ENCODE results near the gene ZYX. TPM values are rescaled to one million over a fixed set of nuclear protein-coding genes. Genes with fewer than 3 reads are reported as not detected.

Gene ZYX
- total RNA-seq, 1 experiment from 2014 or later: 237 TPM

GRCh38 chr7:143358626-143359025 is 22.5 kb upstream of the ZYX start:
- Histone ChIP-seq H3K79me1 (ENCODE audit: insufficient read depth, low read depth, low read length, poor library complexity, severe bottlenecking) (no peaks in the 10 kb centered on the region), H4K5ac (ENCODE audit: insufficient read length, low read depth, low read length) (no peak overlapping the region), H3K4ac (ENCODE audit: low read depth, low read length) (no peak overlapping the region), H3K4me2 (ENCODE audit: insufficient read depth, insufficient read length, low read length) (no peak overlapping the region), H4K91ac (ENCODE audit: insufficient read length, low read depth, low read length) (no peak overlapping the region), H4K8ac (replicated peaks; ENCODE audit: insufficient read length, low read depth, low read length) (no peak overlapping the region), H3K4me1 (ENCODE audit: insufficient read depth, low read length) (no peaks in the 10 kb centered on the region), H3K14ac (ENCODE audit: insufficient read depth, low read length) (no peak overlapping the region), H3K56ac (ENCODE audit: insufficient read length, low read depth, low read length) (no peak overlapping the region), H2BK15ac (ENCODE audit: low read depth, low read length) (no peak overlapping the region), H3K9me3 (ENCODE audit: control insufficient read depth, low read depth, low read length) (no peaks in the 10 kb centered on the region), H2AK5ac (ENCODE audit: insufficient read length, low read length) (no peak overlapping the region), H3K23ac (ENCODE audit: insufficient read length, low read depth, low read length) (no peak overlapping the region), H2BK120ac (ENCODE audit: low read depth, low read length, poor library complexity, severe bottlenecking) (no peak overlapping the region), H3K79me2 (ENCODE audit: insufficient read depth, low read length) (no peaks in the 10 kb centered on the region), H3K27me3 (ENCODE audit: insufficient read depth, low read length) (peaks cover 4% of the 10 kb centered on the region; the same call in 1 of the 2 replicates), H2BK20ac (ENCODE audit: low read depth, low read length, poor library complexity, severe bottlenecking) (no peak overlapping the region), H2BK5ac (ENCODE audit: insufficient read length, low read length) (no peak overlapping the region), H3K27ac (ENCODE audit: insufficient read length, low read depth, low read length) (no peak overlapping the region), H2AFZ (ENCODE audit: low read length) (no peak overlapping the region), H3K9ac (ENCODE audit: extremely low read depth, insufficient read length, low read length) (no peak overlapping the region), H3K18ac (ENCODE audit: insufficient read length, low read depth, low read length) (no peak overlapping the region), H2BK12ac (ENCODE audit: insufficient read length, low read depth, low read length) (no peak overlapping the region), H3T11ph (ENCODE audit: low read length) (no peak overlapping the region), H4K20me1 (ENCODE audit: control insufficient read depth, insufficient read depth, insufficient read length) (no peaks in the 10 kb centered on the region), H3K23me2 (ENCODE audit: insufficient read length, low read depth, low read length, poor library complexity, severe bottlenecking) (peaks cover 7% of the 10 kb centered on the region)
- WGBS (ENCODE audit: extremely low coverage, insufficient read length, low lambda C conversion rate): no CpG with 5 or more reads among the region's 12 CpGs
- no peak for DNase-seq
- peaks cover 27 to 61% (median 48%) of the 10 kb centered on the region in 3 experiments for H3K36me3 Mint-ChIP-seq (ENCODE audit: insufficient read depth in 1 of 3, low read depth in 3 of 3)
- H3K9me3 Mint-ChIP-seq: no peaks in the 10 kb centered on the region
- H3K27me3 Mint-ChIP-seq (ENCODE audit: low read depth): peaks cover 22% of the 10 kb centered on the region
- peaks cover 17 to 18% of the 10 kb centered on the region in 2 experiments for H3K4me1 Mint-ChIP-seq
- TF ChIP-seq, protein P1, sequence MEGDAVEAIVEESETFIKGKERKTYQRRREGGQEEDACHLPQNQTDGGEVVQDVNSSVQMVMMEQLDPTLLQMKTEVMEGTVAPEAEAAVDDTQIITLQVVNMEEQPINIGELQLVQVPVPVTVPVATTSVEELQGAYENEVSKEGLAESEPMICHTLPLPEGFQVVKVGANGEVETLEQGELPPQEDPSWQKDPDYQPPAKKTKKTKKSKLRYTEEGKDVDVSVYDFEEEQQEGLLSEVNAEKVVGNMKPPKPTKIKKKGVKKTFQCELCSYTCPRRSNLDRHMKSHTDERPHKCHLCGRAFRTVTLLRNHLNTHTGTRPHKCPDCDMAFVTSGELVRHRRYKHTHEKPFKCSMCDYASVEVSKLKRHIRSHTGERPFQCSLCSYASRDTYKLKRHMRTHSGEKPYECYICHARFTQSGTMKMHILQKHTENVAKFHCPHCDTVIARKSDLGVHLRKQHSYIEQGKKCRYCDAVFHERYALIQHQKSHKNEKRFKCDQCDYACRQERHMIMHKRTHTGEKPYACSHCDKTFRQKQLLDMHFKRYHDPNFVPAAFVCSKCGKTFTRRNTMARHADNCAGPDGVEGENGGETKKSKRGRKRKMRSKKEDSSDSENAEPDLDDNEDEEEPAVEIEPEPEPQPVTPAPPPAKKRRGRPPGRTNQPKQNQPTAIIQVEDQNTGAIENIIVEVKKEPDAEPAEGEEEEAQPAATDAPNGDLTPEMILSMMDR (conservative IDR thresholded peaks at IDR 0.05): no peak
- no peak overlapping the region for H3K4me3 Mint-ChIP-seq
- no peak overlapping the region for H3K27ac Mint-ChIP-seq
